Measurements from ENCODE around the gene TMIGD1.
"Not testable (repeated sequence)": the region's sequence is repeated elsewhere in the genome, so short reads cannot be mapped to it uniquely, and the experiment has no call there.

TMIGD1 gene

GRCh38 chr17:30358055-30358760, 24.4 kb upstream of the TMIGD1 start:
- no peak for DNase-seq (ENCODE audit: low read depth in 2 of 2)
- H3K4me3 ChIP-seq (replicated peaks in 1 of 2; ENCODE audit: low read depth in 2 of 2, low read length in 2 of 2): no peak overlapping the region
- TF ChIP-seq, protein P1, sequence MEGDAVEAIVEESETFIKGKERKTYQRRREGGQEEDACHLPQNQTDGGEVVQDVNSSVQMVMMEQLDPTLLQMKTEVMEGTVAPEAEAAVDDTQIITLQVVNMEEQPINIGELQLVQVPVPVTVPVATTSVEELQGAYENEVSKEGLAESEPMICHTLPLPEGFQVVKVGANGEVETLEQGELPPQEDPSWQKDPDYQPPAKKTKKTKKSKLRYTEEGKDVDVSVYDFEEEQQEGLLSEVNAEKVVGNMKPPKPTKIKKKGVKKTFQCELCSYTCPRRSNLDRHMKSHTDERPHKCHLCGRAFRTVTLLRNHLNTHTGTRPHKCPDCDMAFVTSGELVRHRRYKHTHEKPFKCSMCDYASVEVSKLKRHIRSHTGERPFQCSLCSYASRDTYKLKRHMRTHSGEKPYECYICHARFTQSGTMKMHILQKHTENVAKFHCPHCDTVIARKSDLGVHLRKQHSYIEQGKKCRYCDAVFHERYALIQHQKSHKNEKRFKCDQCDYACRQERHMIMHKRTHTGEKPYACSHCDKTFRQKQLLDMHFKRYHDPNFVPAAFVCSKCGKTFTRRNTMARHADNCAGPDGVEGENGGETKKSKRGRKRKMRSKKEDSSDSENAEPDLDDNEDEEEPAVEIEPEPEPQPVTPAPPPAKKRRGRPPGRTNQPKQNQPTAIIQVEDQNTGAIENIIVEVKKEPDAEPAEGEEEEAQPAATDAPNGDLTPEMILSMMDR (IDR thresholded peaks at IDR 0.05; ENCODE audit: low read depth, low read length): no peak

GRCh38 chr17:30357476-30357875, 23.6 kb upstream of the TMIGD1 start:
- TF ChIP-seq, protein P1 (IDR thresholded peaks at IDR 0.05; ENCODE audit: low read depth, low read length): no peak
- H3K4me3 ChIP-seq (replicated peaks in 1 of 2; ENCODE audit: low read depth in 2 of 2, low read length in 2 of 2): no peak overlapping the region
- DNase-seq (ENCODE audit: low read depth in 2 of 2): no peak

DNA sequence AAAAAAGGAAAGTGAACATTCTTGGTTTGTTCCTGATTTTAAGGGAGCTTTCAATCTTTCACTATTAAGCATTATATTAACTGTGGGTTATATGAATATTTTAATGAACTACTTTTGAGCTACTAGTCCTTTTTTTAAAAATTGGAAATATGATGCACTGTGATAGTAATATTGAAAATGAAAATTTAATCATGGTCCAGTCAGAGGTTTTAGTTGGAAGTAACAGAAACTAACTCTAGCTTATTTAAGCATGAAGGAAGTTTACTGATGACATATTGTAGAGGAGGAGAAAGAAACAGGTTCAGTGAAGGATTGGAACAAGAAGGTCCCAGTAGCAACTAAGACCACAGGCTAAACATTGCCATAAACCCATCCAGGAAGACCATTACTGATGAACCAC, 20.8 kb upstream of the TMIGD1 start:
- no peak overlapping the region for H3K4me3 ChIP-seq (replicated peaks in 1 of 2; ENCODE audit: low read depth in 2 of 2, low read length in 2 of 2)
- no peak for DNase-seq (ENCODE audit: low read depth in 2 of 2)
- TF ChIP-seq, protein P1 (IDR thresholded peaks at IDR 0.05; ENCODE audit: low read depth, low read length): no peak

GRCh38 chr17:30352240-30352814, 18.5 kb upstream of the TMIGD1 start:
- no peak for DNase-seq (ENCODE audit: low read depth in 2 of 2)
- no peak overlapping the region for H3K4me3 ChIP-seq (replicated peaks in 1 of 2; ENCODE audit: low read depth in 2 of 2, low read length in 2 of 2)
- TF ChIP-seq, protein P1 (IDR thresholded peaks at IDR 0.05; ENCODE audit: low read depth, low read length): no peak

DNA sequence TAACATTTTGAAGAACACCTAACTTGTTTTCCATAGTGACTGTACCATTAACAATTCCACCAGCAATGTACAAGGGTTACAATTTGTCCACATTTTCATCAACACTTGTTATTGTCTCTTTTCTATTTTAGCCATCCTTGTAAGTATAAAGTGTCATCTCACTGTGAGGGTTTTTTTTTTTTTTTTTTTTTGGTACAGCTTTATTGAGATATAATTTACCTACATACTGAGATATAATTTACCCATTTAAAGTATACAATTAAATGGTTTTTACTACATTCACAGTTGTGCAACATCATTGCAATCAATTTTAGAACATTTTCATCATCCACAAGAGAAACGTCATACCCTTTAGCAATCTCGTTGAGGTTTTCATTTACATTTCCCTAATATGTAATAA, 17.9 kb upstream of the TMIGD1 start:
- no peak overlapping the region for H3K4me3 ChIP-seq (replicated peaks in 1 of 2; ENCODE audit: low read depth in 2 of 2, low read length in 2 of 2)
- TF ChIP-seq, protein P1 (IDR thresholded peaks at IDR 0.05; ENCODE audit: low read depth, low read length): no peak
- DNase-seq (ENCODE audit: low read depth in 2 of 2): no peak

- DNase-seq (ENCODE audit: low read depth in 2 of 2): not testable (repeated sequence)
These were observed 17.4 kb upstream of the TMIGD1 start for GRCh38 chr17:30351263-30351662.

GRCh38 chr17:30349252-30349651, 15.4 kb upstream of the TMIGD1 start:
- TF ChIP-seq, protein P1 (IDR thresholded peaks at IDR 0.05; ENCODE audit: low read depth, low read length): no peak
- no peak for DNase-seq (ENCODE audit: low read depth in 2 of 2)
- H3K4me3 ChIP-seq (replicated peaks in 1 of 2; ENCODE audit: low read depth in 2 of 2, low read length in 2 of 2): no peak overlapping the region

More at GRCh38 chr17:30351263-30351662, 17.4 kb upstream of the TMIGD1 start:
- H3K4me3 ChIP-seq (replicated peaks in 1 of 2; ENCODE audit: low read depth in 2 of 2, low read length in 2 of 2): not testable (repeated sequence)
